NCI-H526 treated with DMSO at 0.1 percent for 48 hours (cell line): ENCODE measurements around the gene CRCP.
"Not testable (repeated sequence)": the region's sequence is repeated elsewhere in the genome, so short reads cannot be mapped to it uniquely, and the experiment has no call there.

Source experiments
- DNase-seq: peaks from one replicate; lab custom pipeline; 2025; lab: John Stamatoyannopoulos, UW

Gene CRCP

GRCh38 chr7:66108410-66108809, 6.2 kb upstream of the CRCP start:
- not testable (repeated sequence) for DNase-seq

GRCh38 chr7:66110856-66111255, 3.8 kb upstream of the CRCP start:
- no peak for DNase-seq

GRCh38 chr7:66116680-66117420, 2.2 kb downstream of the CRCP start:
- DNase-seq = not testable (repeated sequence)

GRCh38 chr7:66118603-66119002, 4.0 kb downstream of the CRCP start:
- no peak for DNase-seq

GRCh38 chr7:66119245-66119850, 4.7 kb downstream of the CRCP start:
- DNase-seq = no peak

GRCh38 chr7:66123175-66123528, 8.5 kb downstream of the CRCP start:
- no peak for DNase-seq

GRCh38 chr7:66124569-66124861, 9.9 kb downstream of the CRCP start:
- DNase-seq = not testable (repeated sequence)

GRCh38 chr7:66125052-66125694, 10.5 kb downstream of the CRCP start:
- DNase-seq = no peak

- not testable (repeated sequence) for DNase-seq
Observed at GRCh38 chr7:66125781-66126352, 11.2 kb downstream of the CRCP start.

GRCh38 chr7:66127172-66127571, 12.5 kb downstream of the CRCP start:
- DNase-seq = not testable (repeated sequence)

GRCh38 chr7:66138994-66139752, 24.5 kb downstream of the CRCP start:
- no peak for DNase-seq

GRCh38 chr7:66140924-66141323, 26.3 kb downstream of the CRCP start:
- DNase-seq = no peak

GRCh38 chr7:66142334-66142733, 27.7 kb downstream of the CRCP start:
- DNase-seq = no peak

- DNase-seq = no peak
Observed at GRCh38 chr7:66142996-66143395, 28.3 kb downstream of the CRCP start.

GRCh38 chr7:66143876-66144332, 29.3 kb downstream of the CRCP start:
- no peak for DNase-seq

GRCh38 chr7:66145400-66146104, 30.9 kb downstream of the CRCP start:
- no peak for DNase-seq

GRCh38 chr7:66146701-66147100, 32.1 kb downstream of the CRCP start:
- DNase-seq = no peak

- not testable (repeated sequence) for DNase-seq
Observed at GRCh38 chr7:66147657-66148056, 33.0 kb downstream of the CRCP start.

- DNase-seq = no peak
Observed at GRCh38 chr7:66150471-66150870, 35.8 kb downstream of the CRCP start.

- DNase-seq = peak; percentile 4
Observed at GRCh38 chr7:66152371-66153191, 37.9 kb downstream of the CRCP start.

- DNase-seq = no peak
Observed at GRCh38 chr7:66153691-66154090, 39.0 kb downstream of the CRCP start.
